HCT116 (cell line): ENCODE results near the gene ATAD2B. TPM values are rescaled to one million over a fixed set of nuclear protein-coding genes. Genes with fewer than 3 reads are reported as not detected.
A peak's percentile ranks its signal among the peaks of the same experiment; 100 is the strongest.

Experiments
- ATAC-seq: fragments of 200-7000 bp; cut with Tn5 transposase; 2 replicates; pipeline ENCODE4 v1.9.1; 2020; ENCODE audit warnings: mild to moderate bottlenecking, moderate library complexity
- BruUV-seq: library from RNA; stranded (reverse); fragments of 400-500 nt; replicated peaks from 2 replicates; lab custom pipeline; 2021; lab: Mats Ljungman, UMichigan
- CTCF ChIA-PET: fragments of 300-600 bp; sonication (Branson Sonifier 250); formaldehyde crosslinking; loops from one replicate; lab custom pipeline; 2021; ENCODE audit warnings: antibody characterized with exemption; lab: Charles Lee
- POLR2A ChIA-PET: fragments of 300-600, 350-600 bp; sonication (Branson Sonifier 250); formaldehyde crosslinking; loops from one replicate; lab custom pipeline; 2021; ENCODE audit warnings: antibody characterized with exemption; lab: Charles Lee
- RAD21 ChIA-PET, 2 experiments: fragments of 300-600 bp; sonication (Branson Sonifier 250); formaldehyde crosslinking; loops; one replicate each; lab custom pipeline; 2023; ENCODE audit warnings: low total read pairs in 2 of 2; ENCODE audit not compliant: uncharacterized antibody in 2 of 2, unreplicated experiment in 2 of 2, low non-redundant PET in 1 of 2; lab: Charles Lee
- DNase-seq: peaks from one replicate; pipeline ENCODE4 v3.0.0-alpha.2; 2010; ENCODE audit warnings: low read depth, low spot score
- H2AFZ ChIP-seq: fragments of 200-600 bp; shearing (Covaris generic), sonication (generic); 2 replicates; pipeline ENCODE4 v1.6.1; 2017; ENCODE audit warnings: low read depth, mixed run types, mixed read lengths, antibody characterized with exemption, low read length; ENCODE audit not compliant: poor library complexity, severe bottlenecking
- H3K27ac ChIP-seq: 2 replicates; pipeline ENCODE4 v1.5.1; 2012; ENCODE audit warnings: low read depth, low read length
- H3K27me3 ChIP-seq: fragments of 200-600 bp; sonication (generic); 2 replicates; pipeline ENCODE4 v1.6.1; 2016; ENCODE audit warnings: mixed run types, low read length, mixed read lengths; ENCODE audit not compliant: insufficient read depth
- H3K36me3 ChIP-seq, 2 experiments: fragments of 200-500 bp in 1 of 2; fragments of 200-600 bp in 1 of 2; sonication (Bioruptor generic) in 1 of 2; sonication (generic) in 1 of 2; 2 replicates each; pipeline versions ENCODE4 v1.5.1 to v1.6.1; 2014 to 2016; ENCODE audit warnings: low read length in 2 of 2, inconsistent platforms in 1 of 2, mixed read lengths in 1 of 2, mixed run types in 1 of 2; ENCODE audit not compliant: insufficient read depth in 2 of 2, control insufficient read depth in 1 of 2
- H3K4me1 ChIP-seq, 2 experiments: fragments of 200-600 bp in 1 of 2; sonication (generic) in 1 of 2; 2 replicates each; pipeline versions ENCODE4 v1.5.1 to v1.6.1; 2012 to 2017; ENCODE audit warnings: low read length in 2 of 2, inconsistent platforms in 1 of 2, mild to moderate bottlenecking in 1 of 2, mixed read lengths in 1 of 2, mixed run types in 1 of 2, moderate library complexity in 1 of 2; ENCODE audit not compliant: insufficient read depth in 2 of 2, control insufficient read depth in 1 of 2
- H3K4me2 ChIP-seq: fragments of 200-600 bp; sonication (generic); 2 replicates; pipeline ENCODE4 v1.6.1; 2017; ENCODE audit warnings: mixed run types, low read length, mixed read lengths
- H3K4me3 ChIP-seq, 2 experiments: fragments of 200-600 bp in 1 of 2; sonication (generic) in 1 of 2; replicated peaks in 1 of 2; 2 replicates each; pipeline ENCODE4 v1.5.1; 2011 to 2016; ENCODE audit warnings: low read length in 2 of 2, control low read depth in 1 of 2, low read depth in 1 of 2, mild to moderate bottlenecking in 1 of 2, mixed read lengths in 1 of 2, mixed run types in 1 of 2
- H3K79me2 ChIP-seq: fragments of 200-600 bp; sonication (generic); 2 replicates; pipeline ENCODE4 v1.6.1; 2017; ENCODE audit warnings: mild to moderate bottlenecking, mixed run types, low read length, moderate library complexity, mixed read lengths; ENCODE audit not compliant: insufficient read depth
- H3K9ac ChIP-seq: fragments of 200-600 bp; sonication (generic); 2 replicates; pipeline ENCODE4 v1.6.1; 2016; ENCODE audit warnings: low read length, mixed read lengths
- H3K9me2 ChIP-seq: fragments of 200-600 bp; sonication (generic), shearing (Covaris generic); 2 replicates; pipeline ENCODE4 v1.6.1; 2017; ENCODE audit warnings: mixed run types, mild to moderate bottlenecking, moderate library complexity; ENCODE audit not compliant: insufficient read depth
- H3K9me3 ChIP-seq, 2 experiments: fragments of 200-500 bp in 1 of 2; fragments of 200-600 bp in 1 of 2; sonication (Bioruptor generic) in 1 of 2; sonication (generic) in 1 of 2; 2 replicates each; pipeline ENCODE4 v1.6.1; 2014 to 2017; ENCODE audit warnings: low read length in 2 of 2, mixed read lengths in 2 of 2, inconsistent platforms in 1 of 2, low read depth in 1 of 2, mild to moderate bottlenecking in 1 of 2, mixed run types in 1 of 2, moderate library complexity in 1 of 2; ENCODE audit not compliant: control insufficient read depth in 1 of 2, insufficient read depth in 1 of 2
- H4K20me1 ChIP-seq: fragments of 200-600 bp; sonication (generic), shearing (Covaris generic); 2 replicates; pipeline ENCODE4 v1.6.1; 2017; ENCODE audit warnings: mixed run types, mild to moderate bottlenecking, moderate library complexity; ENCODE audit not compliant: insufficient read depth
- ATF3 ChIP-seq: IDR thresholded peaks from 2 replicates; pipeline ENCODE4 v1.6.1; 2012
- CEBPB ChIP-seq: IDR thresholded peaks from 2 replicates; pipeline ENCODE4 v1.6.1; 2012; ENCODE audit warnings: low read depth
- EGR1 ChIP-seq: IDR thresholded peaks from 2 replicates; pipeline ENCODE4 v1.6.1; 2012; ENCODE audit warnings: low read depth
- EZH2 ChIP-seq: fragments of 200-600 bp; sonication (generic); IDR thresholded peaks from 2 replicates; pipeline ENCODE4 v1.6.1; 2017; ENCODE audit warnings: antibody characterized with exemption, mixed run types
- EZH2phosphoT487 ChIP-seq: fragments of 200-600 bp; IDR thresholded peaks from 2 replicates; pipeline ENCODE4 v1.6.1; 2018; ENCODE audit warnings: antibody characterized with exemption, borderline replicate concordance
- FOSL1 ChIP-seq: IDR thresholded peaks from 2 replicates; pipeline ENCODE4 v1.6.1; 2012; ENCODE audit warnings: low read depth
- POLR2A ChIP-seq: IDR thresholded peaks from 2 replicates; pipeline ENCODE4 v1.7.0; 2011; ENCODE audit warnings: borderline replicate concordance; ENCODE audit not compliant: insufficient read depth, insufficient read length; ENCODE audit errors: extremely low read depth
- POLR2AphosphoS5 ChIP-seq: IDR thresholded peaks from 2 replicates; pipeline ENCODE4 v1.6.1; 2011; ENCODE audit warnings: mild to moderate bottlenecking, low read depth, low read length, moderate library complexity
- RAD21 ChIP-seq: IDR thresholded peaks from 2 replicates; pipeline ENCODE4 v1.6.1; 2012; ENCODE audit warnings: low read depth, mild to moderate bottlenecking
- SIN3A ChIP-seq: IDR thresholded peaks from 2 replicates; pipeline ENCODE4 v1.6.1; 2012; ENCODE audit warnings: low read depth
- SRF ChIP-seq: IDR thresholded peaks from 2 replicates; pipeline ENCODE4 v1.6.1; 2012; ENCODE audit warnings: low read depth
- TCF7L2 ChIP-seq: IDR thresholded peaks from 2 replicates; pipeline ENCODE4 v1.7.0; 2011; ENCODE audit warnings: borderline replicate concordance, inconsistent platforms; ENCODE audit not compliant: insufficient read depth, insufficient read length; ENCODE audit errors: extremely low read depth
- YY1 ChIP-seq: IDR thresholded peaks from 2 replicates; pipeline ENCODE4 v1.6.1; 2011; ENCODE audit warnings: low read length, low read depth, moderate library complexity, mild to moderate bottlenecking; ENCODE audit not compliant: insufficient replicate concordance; ENCODE audit errors: extremely low read depth
- ZBTB33 ChIP-seq: IDR thresholded peaks from 2 replicates; pipeline ENCODE4 v1.6.1; 2011; ENCODE audit warnings: mild to moderate bottlenecking, low read length, moderate library complexity; ENCODE audit not compliant: insufficient replicate concordance; ENCODE audit errors: extremely low read depth
- ZNF274 ChIP-seq: fragments of 200-500 bp; sonication (Bioruptor generic); IDR thresholded peaks from 2 replicates; pipeline ENCODE4 v1.6.1; 2014; ENCODE audit warnings: mild to moderate bottlenecking, low read depth, low read length, inconsistent platforms
- intact Hi-C: fragments of 100-400 bp; cut with micrococcal nuclease; formaldehyde crosslinking; loops from 2 replicates; pipeline ENCODE4 v1.10.0; 2022
- total RNA-seq: library from RNA; stranded (reverse); gene quantifications from one replicate; pipeline ENCODE4 v1.2.1, GENCODE V29; 2021; ENCODE audit not compliant: unreplicated experiment
- TF ChIP-seq, protein P1 (sequence below): IDR thresholded peaks from 2 replicates; pipeline ENCODE4 v1.6.1; 2012; ENCODE audit warnings: low read depth

The ATAD2B gene
- total RNA-seq, 1 experiment from 2014 or later = 9.6 TPM

GRCh38 chr2:23900133-23900532 is 26.8 kb downstream of the ATAD2B start:
- TF ChIP-seq ZBTB33 (no peak), ZNF274 (no peak), YY1 (no peak), CEBPB (no peak), SRF (no peak), EGR1 (no peak), SIN3A (no peak), TCF7L2 (no peak), RAD21 (no peak), EZH2phosphoT487 (no peak), POLR2AphosphoS5 (no peak), POLR2A (no peak), FOSL1 (no peak), EZH2 (no peak), ATF3 (no peak)
- TF ChIP-seq, protein P1, sequence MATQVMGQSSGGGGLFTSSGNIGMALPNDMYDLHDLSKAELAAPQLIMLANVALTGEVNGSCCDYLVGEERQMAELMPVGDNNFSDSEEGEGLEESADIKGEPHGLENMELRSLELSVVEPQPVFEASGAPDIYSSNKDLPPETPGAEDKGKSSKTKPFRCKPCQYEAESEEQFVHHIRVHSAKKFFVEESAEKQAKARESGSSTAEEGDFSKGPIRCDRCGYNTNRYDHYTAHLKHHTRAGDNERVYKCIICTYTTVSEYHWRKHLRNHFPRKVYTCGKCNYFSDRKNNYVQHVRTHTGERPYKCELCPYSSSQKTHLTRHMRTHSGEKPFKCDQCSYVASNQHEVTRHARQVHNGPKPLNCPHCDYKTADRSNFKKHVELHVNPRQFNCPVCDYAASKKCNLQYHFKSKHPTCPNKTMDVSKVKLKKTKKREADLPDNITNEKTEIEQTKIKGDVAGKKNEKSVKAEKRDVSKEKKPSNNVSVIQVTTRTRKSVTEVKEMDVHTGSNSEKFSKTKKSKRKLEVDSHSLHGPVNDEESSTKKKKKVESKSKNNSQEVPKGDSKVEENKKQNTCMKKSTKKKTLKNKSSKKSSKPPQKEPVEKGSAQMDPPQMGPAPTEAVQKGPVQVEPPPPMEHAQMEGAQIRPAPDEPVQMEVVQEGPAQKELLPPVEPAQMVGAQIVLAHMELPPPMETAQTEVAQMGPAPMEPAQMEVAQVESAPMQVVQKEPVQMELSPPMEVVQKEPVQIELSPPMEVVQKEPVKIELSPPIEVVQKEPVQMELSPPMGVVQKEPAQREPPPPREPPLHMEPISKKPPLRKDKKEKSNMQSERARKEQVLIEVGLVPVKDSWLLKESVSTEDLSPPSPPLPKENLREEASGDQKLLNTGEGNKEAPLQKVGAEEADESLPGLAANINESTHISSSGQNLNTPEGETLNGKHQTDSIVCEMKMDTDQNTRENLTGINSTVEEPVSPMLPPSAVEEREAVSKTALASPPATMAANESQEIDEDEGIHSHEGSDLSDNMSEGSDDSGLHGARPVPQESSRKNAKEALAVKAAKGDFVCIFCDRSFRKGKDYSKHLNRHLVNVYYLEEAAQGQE = no peak
- Histone ChIP-seq H3K79me2 (peaks cover 28% of the 10 kb centered on the region), H3K4me1 (peaks cover 21 to 25% of the 10 kb centered on the region in 2 experiments), H3K27ac (no peak overlapping the region; the same call in 1 of the 2 replicates), H3K36me3 (no peaks in the 10 kb centered on the region), H3K9ac (no peak overlapping the region), H3K4me3 (no peak overlapping the region), H4K20me1 (no peaks in the 10 kb centered on the region), H3K9me2 (no peaks in the 10 kb centered on the region), H2AFZ (no peak overlapping the region), H3K9me3 (no peaks in the 10 kb centered on the region), H3K4me2 (peak overlapping the region; percentile 65), H3K27me3 (no peaks in the 10 kb centered on the region)
- BruUV-seq = no TSS peak
- no peak for ATAC-seq
- RAD21 ChIA-PET = no interaction called here
- POLR2A ChIA-PET = no interaction called here
- no peak for DNase-seq
- CTCF ChIA-PET = no interaction called here
- intact Hi-C loops = no loop called here
